NCI-H446 treated with DMSO at 0.1 percent for 48 hours (cell line): Measurements from ENCODE around the gene ZNF227.
"Not testable (repeated sequence)": the region's sequence is repeated elsewhere in the genome, so short reads cannot be mapped to it uniquely, and the experiment has no call there.

Source experiments
- DNase-seq: peaks from one replicate; lab custom pipeline; 2025; lab: John Stamatoyannopoulos, UW

Gene ZNF227

GRCh38 chr19:44252332-44252731, 40.0 kb downstream of the ZNF227 start:
- DNase-seq: not testable (repeated sequence)

GRCh38 chr19:44253392-44253791, 41.1 kb downstream of the ZNF227 start:
- not testable (repeated sequence) for DNase-seq

GRCh38 chr19:44254496-44254895, 42.2 kb downstream of the ZNF227 start:
- DNase-seq: no peak

- DNase-seq: no peak
Observed at GRCh38 chr19:44255705-44256411, 43.5 kb downstream of the ZNF227 start.

GRCh38 chr19:44258136-44258535, 45.8 kb downstream of the ZNF227 start:
- DNase-seq: no peak

- DNase-seq: no peak
Observed at GRCh38 chr19:44258835-44259413, 46.6 kb downstream of the ZNF227 start.

GRCh38 chr19:44260343-44260681, 48.0 kb downstream of the ZNF227 start:
- no peak for DNase-seq

- DNase-seq: no peak
Observed at GRCh38 chr19:44260695-44261446, 48.5 kb downstream of the ZNF227 start.

- no peak for DNase-seq
Observed at GRCh38 chr19:44277331-44277730, 65.0 kb downstream of the ZNF227 start.

- DNase-seq: no peak
Observed at GRCh38 chr19:44278181-44278690, 65.9 kb downstream of the ZNF227 start.

- DNase-seq: no peak
Observed at GRCh38 chr19:44280916-44281315, 68.6 kb downstream of the ZNF227 start.

GRCh38 chr19:44282846-44283245, 70.5 kb downstream of the ZNF227 start:
- DNase-seq: no peak

- DNase-seq: no peak
Observed at GRCh38 chr19:44284968-44285367, 72.6 kb downstream of the ZNF227 start.
